HepG2 (cell line): ENCODE results near the gene SETD3. TPM values are rescaled to one million over a fixed set of nuclear protein-coding genes. Genes with fewer than 3 reads are reported as not detected.

Experiments used
- ATAC-seq: fragments of 200-7000 bp; cut with Tn5 transposase; 3 replicates; pipeline ENCODE4 v1.9.1; 2020; ENCODE audit warnings: mild to moderate bottlenecking, moderate library complexity
- BruUV-seq: library from RNA; stranded (reverse); fragments of 400-500 nt; replicated peaks from 2 replicates; lab custom pipeline; 2021; lab: Mats Ljungman, UMichigan
- CTCF ChIA-PET: fragments of 300-600 bp; formaldehyde crosslinking; extraction: SDS; loops from one replicate; lab custom pipeline; 2021; ENCODE audit warnings: low total read pairs, inconsistent platforms, low intra/inter-chr PET ratio; lab: Yijun Ruan, JAX
- POLR2A ChIA-PET: fragments of 350-600 bp; sonication (Branson Sonifier 250); formaldehyde crosslinking; loops from one replicate; lab custom pipeline; 2020; ENCODE audit warnings: antibody characterized with exemption, inconsistent platforms; lab: Yijun Ruan, JAX
- DNase-seq: peaks from one replicate; pipeline ENCODE4 v3.0.0-alpha.2; 2015; ENCODE audit warnings: low spot score
- FAIRE-seq: peaks from 3 replicates; lab custom pipeline; 2011; peaks lifted over from hg19 to GRCh38; lab: Jason Lieb, UNC
- H2AFZ ChIP-seq: one replicate; pipeline ENCODE4 v1.6.1; 2011; ENCODE audit warnings: low read length, inconsistent platforms
- H3K27ac ChIP-seq: fragments of 300-600 bp; 3 replicates; pipeline ENCODE4 v1.8.0; 2011; ENCODE audit warnings: mixed run types, mild to moderate bottlenecking, mixed read lengths, low read length, inconsistent platforms; ENCODE audit not compliant: insufficient read depth; ENCODE audit errors: extremely low read length
- H3K27me3 ChIP-seq, 2 experiments: fragments of 200-600 bp in 1 of 2; 2 replicates in 1 of 2; 3 replicates in 1 of 2; pipeline versions ENCODE4 v1.6.0 to v1.8.0; 2011; ENCODE audit warnings: low read length in 2 of 2, mild to moderate bottlenecking in 2 of 2, moderate library complexity in 2 of 2, inconsistent platforms in 1 of 2; ENCODE audit not compliant: insufficient read depth in 2 of 2, control insufficient read depth in 1 of 2
- H3K36me3 ChIP-seq, 2 experiments: fragments of 200-600 bp in 1 of 2; replicated peaks in 1 of 2; 2 replicates in 1 of 2; 3 replicates in 1 of 2; pipeline versions ENCODE4 v1.5.1 to v1.8.0; 2011; ENCODE audit warnings: low read length in 2 of 2, inconsistent platforms in 1 of 2; ENCODE audit not compliant: insufficient read depth in 2 of 2, control insufficient read depth in 1 of 2
- H3K4me1 ChIP-seq: 2 replicates; pipeline ENCODE4 v1.5.1; 2012; ENCODE audit warnings: low read length, inconsistent platforms; ENCODE audit not compliant: insufficient read depth
- H3K4me2 ChIP-seq: 2 replicates; pipeline ENCODE4 v1.6.0; 2011; ENCODE audit warnings: low read depth, low read length, inconsistent platforms
- H3K4me3 ChIP-seq, 3 experiments: fragments of 200-600 bp in 1 of 3; sonication (generic), shearing (Covaris generic) in 1 of 3; replicated peaks in 1 of 3; 2 replicates each; pipeline ENCODE4 v1.5.1; 2011 to 2016; ENCODE audit warnings: low read length in 3 of 3, inconsistent platforms in 2 of 3, low read depth in 2 of 3, mild to moderate bottlenecking in 2 of 3, control low read depth in 1 of 3, mixed read lengths in 1 of 3; ENCODE audit not compliant: insufficient read depth in 1 of 3
- H3K79me2 ChIP-seq: one replicate; pipeline ENCODE4 v1.6.1; 2011; ENCODE audit warnings: low read length, inconsistent platforms; ENCODE audit not compliant: insufficient read depth
- H3K9ac ChIP-seq: 2 replicates; pipeline ENCODE4 v1.6.0; 2011; ENCODE audit warnings: mild to moderate bottlenecking, low read depth, low read length, inconsistent platforms; ENCODE audit not compliant: insufficient read depth
- H3K9me3 ChIP-seq: 2 replicates; pipeline ENCODE4 v1.5.1; 2012; ENCODE audit warnings: mild to moderate bottlenecking, low read length
- H4K20me1 ChIP-seq: 2 replicates; pipeline ENCODE4 v1.6.0; 2011; ENCODE audit warnings: inconsistent platforms, mild to moderate bottlenecking, low read length, moderate library complexity; ENCODE audit not compliant: insufficient read depth
- FOXP1 ChIP-seq, 2 experiments: fragments of 450-650 bp in 1 of 2; IDR thresholded peaks; 2 replicates each; pipeline ENCODE4 v1.6.1; 2017 to 2018; ENCODE audit warnings: antibody characterized with exemption in 1 of 2
- POLR2AphosphoS5 ChIP-seq: IDR thresholded peaks from 2 replicates; pipeline ENCODE4 v1.6.1; 2012; ENCODE audit warnings: low read depth, low read length
- REST ChIP-seq, 2 experiments: IDR thresholded peaks; 2 replicates each; pipeline ENCODE4 v1.6.1; 2011 to 2012; ENCODE audit warnings: low read length in 2 of 2, borderline replicate concordance in 1 of 2, low read depth in 1 of 2, mild to moderate bottlenecking in 1 of 2, moderate library complexity in 1 of 2
- ZC3H13 ChIP-seq: sonication (generic); formaldehyde crosslinking; IDR thresholded peaks from 2 replicates; pipeline ENCODE4 v1.8.1; 2023; ENCODE audit warnings: mild to moderate bottlenecking, missing genetic modification reagents, moderate library complexity
- ZFY ChIP-seq: sonication (generic); formaldehyde crosslinking; IDR thresholded peaks from 2 replicates; pipeline ENCODE4 v1.4.0; 2020; ENCODE audit warnings: missing genetic modification reagents
- ZNF18 ChIP-seq: sonication (generic); formaldehyde crosslinking; IDR thresholded peaks from 2 replicates; pipeline ENCODE4 v1.8.0; 2022; ENCODE audit warnings: mild to moderate bottlenecking, missing genetic modification reagents; ENCODE audit not compliant: insufficient replicate concordance
- ZNF20 ChIP-seq: sonication (generic); formaldehyde crosslinking; IDR thresholded peaks from 2 replicates; pipeline ENCODE4 v1.4.0; 2020; ENCODE audit warnings: mild to moderate bottlenecking, moderate library complexity, missing genetic modification reagents
- ZNF607 ChIP-seq: sonication (generic); formaldehyde crosslinking; IDR thresholded peaks from 2 replicates; pipeline ENCODE4 v1.5.1; 2020; ENCODE audit warnings: missing genetic modification reagents, mild to moderate bottlenecking, borderline replicate concordance
- ZNF644 ChIP-seq: IDR thresholded peaks from 2 replicates; pipeline ENCODE4 v1.6.1; 2016; ENCODE audit warnings: low read depth
- WGBS: methylation state at CpG from one replicate; pipeline ENCODE4 v1.1.6; 2017; ENCODE audit warnings: low lambda C conversion rate; 5-methylcytosine and 5-hydroxymethylcytosine counted together
- in situ Hi-C: cut with HindIII; loops from 2 replicates; pipeline ENCODE4 v1.10.0; 2017; ENCODE audit warnings: low pct_unique_long_range_greater_than_20kb; ENCODE audit not compliant: extremely low pct_ligation_motif_present
- intact Hi-C: fragments of 100-400 bp; cut with micrococcal nuclease; formaldehyde crosslinking; loops from one replicate; pipeline ENCODE4 v1.10.0; 2022; ENCODE audit not compliant: unreplicated experiment
- polyA plus RNA-seq, 8 experiments: library from polyadenylated mRNA; depleted of rRNA in 3 of 8; stranded (reverse) in 7 of 8; unstranded in 1 of 8; fragments of >200 nt; fragmentation: Illumina TruSeq in 4 of 8; extraction: Trizol in 4 of 8; gene quantifications; 2 replicates each; pipeline versions ENCODE4 v1.2.1 to v1.2.3, GENCODE V29; 2011 to 2016; ENCODE audit warnings: low read depth in 4 of 8, missing spikeins in 1 of 8, mixed read lengths in 1 of 8; ENCODE audit not compliant: insufficient read depth in 1 of 8
- total RNA-seq, 5 experiments: library from RNA; depleted of rRNA; stranded (reverse); fragments of >200 nt; fragmentation: Illumina TruSeq; extraction: Trizol; gene quantifications; 2 replicates each; pipeline ENCODE4 v1.2.3, GENCODE V29; 2016; ENCODE audit warnings: low read depth in 1 of 5
- TF ChIP-seq, protein P1 (sequence below): sonication (generic); formaldehyde crosslinking; IDR thresholded peaks from 2 replicates; pipeline ENCODE4 v1.4.0; 2020; ENCODE audit warnings: mild to moderate bottlenecking, missing genetic modification reagents
- TF ChIP-seq, protein P2 (sequence below): sonication (generic); formaldehyde crosslinking; IDR thresholded peaks from 2 replicates; pipeline ENCODE4 v1.5.1; 2020; ENCODE audit warnings: mild to moderate bottlenecking, missing genetic modification reagents, moderate library complexity

The SETD3 gene
- total and polyA plus RNA-seq, 2 of the 13 experiments (the other 11 are each of a cell fraction or from before 2014, with no cell fraction given): 30.3 to 67.1 TPM

DNA sequence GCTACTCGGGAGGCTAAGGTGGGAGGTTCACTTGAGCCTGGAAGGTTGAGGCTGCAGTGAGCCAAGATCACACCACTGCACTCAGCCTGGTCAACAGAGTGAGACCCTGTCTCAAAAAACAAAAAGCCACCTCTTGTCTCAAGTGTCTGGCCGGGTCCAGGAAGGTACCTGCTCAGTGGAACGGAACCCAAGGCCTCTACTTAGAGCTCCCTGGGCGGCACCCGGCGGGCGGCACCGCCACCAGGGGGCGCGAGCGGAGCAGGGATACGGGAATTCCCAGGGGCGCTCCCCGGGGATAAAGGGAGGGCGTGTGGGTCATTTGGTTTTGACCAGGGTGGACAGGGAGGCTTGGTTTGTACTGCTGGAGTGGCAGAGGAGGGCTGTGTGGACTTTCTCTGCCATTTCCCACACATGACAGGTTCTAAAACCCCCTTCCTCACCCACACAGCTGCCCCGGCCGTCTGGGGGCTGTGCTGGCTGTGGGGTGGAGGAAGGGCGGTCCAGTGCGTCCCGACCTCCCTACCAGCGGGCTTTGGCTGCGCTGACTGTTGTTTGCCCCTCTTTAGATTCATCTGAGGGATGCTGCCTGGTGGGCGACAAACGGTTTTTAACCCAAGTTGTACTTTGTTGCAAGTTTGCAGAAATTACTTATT lies 91.4 kb downstream of the SETD3 start (continued):
- TF ChIP-seq, protein P1, sequence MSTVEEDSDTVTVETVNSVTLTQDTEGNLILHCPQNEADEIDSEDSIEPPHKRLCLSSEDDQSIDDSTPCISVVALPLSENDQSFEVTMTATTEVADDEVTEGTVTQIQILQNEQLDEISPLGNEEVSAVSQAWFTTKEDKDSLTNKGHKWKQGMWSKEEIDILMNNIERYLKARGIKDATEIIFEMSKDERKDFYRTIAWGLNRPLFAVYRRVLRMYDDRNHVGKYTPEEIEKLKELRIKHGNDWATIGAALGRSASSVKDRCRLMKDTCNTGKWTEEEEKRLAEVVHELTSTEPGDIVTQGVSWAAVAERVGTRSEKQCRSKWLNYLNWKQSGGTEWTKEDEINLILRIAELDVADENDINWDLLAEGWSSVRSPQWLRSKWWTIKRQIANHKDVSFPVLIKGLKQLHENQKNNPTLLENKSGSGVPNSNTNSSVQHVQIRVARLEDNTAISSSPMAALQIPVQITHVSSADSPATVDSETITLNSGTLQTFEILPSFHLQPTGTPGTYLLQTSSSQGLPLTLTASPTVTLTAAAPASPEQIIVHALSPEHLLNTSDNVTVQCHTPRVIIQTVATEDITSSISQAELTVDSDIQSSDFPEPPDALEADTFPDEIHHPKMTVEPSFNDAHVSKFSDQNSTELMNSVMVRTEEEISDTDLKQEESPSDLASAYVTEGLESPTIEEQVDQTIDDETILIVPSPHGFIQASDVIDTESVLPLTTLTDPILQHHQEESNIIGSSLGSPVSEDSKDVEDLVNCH: no peak
- TF ChIP-seq, protein P2, sequence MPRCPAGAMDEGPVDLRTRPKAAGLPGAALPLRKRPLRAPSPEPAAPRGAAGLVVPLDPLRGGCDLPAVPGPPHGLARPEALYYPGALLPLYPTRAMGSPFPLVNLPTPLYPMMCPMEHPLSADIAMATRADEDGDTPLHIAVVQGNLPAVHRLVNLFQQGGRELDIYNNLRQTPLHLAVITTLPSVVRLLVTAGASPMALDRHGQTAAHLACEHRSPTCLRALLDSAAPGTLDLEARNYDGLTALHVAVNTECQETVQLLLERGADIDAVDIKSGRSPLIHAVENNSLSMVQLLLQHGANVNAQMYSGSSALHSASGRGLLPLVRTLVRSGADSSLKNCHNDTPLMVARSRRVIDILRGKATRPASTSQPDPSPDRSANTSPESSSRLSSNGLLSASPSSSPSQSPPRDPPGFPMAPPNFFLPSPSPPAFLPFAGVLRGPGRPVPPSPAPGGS (CRISPR knock-in tag): no peak
- TF ChIP-seq ZNF20 (CRISPR knock-in tag) (no peak), FOXP1 (IDR thresholded peaks at IDR 0.05) (no peak), FOXP1 (CRISPR knock-in tag; IDR thresholded peaks at IDR 0.05) (no peak)

- Histone ChIP-seq H2AFZ (no peak overlapping the region), H3K9ac (no peak overlapping the region), H3K4me2 (no peak overlapping the region), H3K4me1 (peaks cover 30% of the 10 kb centered on the region), H3K27me3 (peaks cover 4 to 18% of the 10 kb centered on the region in 2 experiments; a peak in 4 of 5 replicates), H3K79me2 (no peaks in the 10 kb centered on the region), H4K20me1 (no peaks in the 10 kb centered on the region), H3K9me3 (no peaks in the 10 kb centered on the region), H3K36me3 (no peaks in the 10 kb centered on the region), H3K4me3 (no peak overlapping the region), H3K27ac (no peak overlapping the region)
- ChIA-PET CTCF (interaction anchor here (3.5 kb wide), 1 partner anchor 27 kb away, joined by 21 read pairs; no protein-coding TSS in a partner anchor), POLR2A (no interaction called here)
- no peak for ATAC-seq
- DNase-seq: no peak
- no peak for FAIRE-seq
- intact Hi-C loops (no loop called here), in situ Hi-C loops (no loop called here)
- no TSS peak for BruUV-seq
- 82% methylated on average over 12 of the region's 12 CpGs for WGBS
- TF ChIP-seq ZC3H13 (CRISPR knock-in tag) (no peak), ZFY (no peak), REST (IDR thresholded peaks at IDR 0.05; ENCODE audit: borderline replicate concordance in 1 of 2, low read depth in 1 of 2, low read length in 2 of 2) (no peak), ZNF18 (CRISPR knock-in tag) (no peak), ZNF644 (no peak), ZNF607 (no peak), POLR2AphosphoS5 (no peak)
Measured at GRCh38 chr14:99388286-99388685, 92.4 kb downstream of the SETD3 start.
